H1 (cell line): Measurements from ENCODE around the gene GSK3B. TPM values are rescaled to one million over a fixed set of nuclear protein-coding genes. Genes with fewer than 3 reads are reported as not detected.

Experiments
- CTCF ChIA-PET: fragments of 300-600 bp; sonication (Branson Sonifier 250); formaldehyde crosslinking; loops from one replicate; lab custom pipeline; 2021; ENCODE audit not compliant: partially characterized antibody; lab: Charles Lee
- POLR2A ChIA-PET: fragments of 300-600 bp; sonication (Branson Sonifier 250); formaldehyde crosslinking; loops from one replicate; lab custom pipeline; 2021; ENCODE audit warnings: inconsistent platforms; ENCODE audit not compliant: partially characterized antibody; lab: Charles Lee
- DNase-seq, 2 experiments: peaks; one replicate each; pipeline versions ENCODE4 v3.0.0 to v3.0.0-alpha.2; 2010 to 2022; ENCODE audit warnings: low spot score in 2 of 2, low read depth in 1 of 2, mixed read lengths in 1 of 2
- FAIRE-seq: peaks from 2 replicates; lab custom pipeline; 2011; peaks lifted over from hg19 to GRCh38; lab: Jason Lieb, UNC
- H2AFZ ChIP-seq: 2 replicates; pipeline ENCODE4 v1.8.1; 2012; ENCODE audit warnings: low read length, inconsistent platforms
- H2AK5ac ChIP-seq: 2 replicates; pipeline ENCODE4 v1.6.1; 2013; ENCODE audit warnings: low read depth, low read length
- H2BK120ac ChIP-seq: replicated peaks from 2 replicates; pipeline ENCODE3; 2013; ENCODE audit warnings: low read depth, low read length, inconsistent platforms
- H2BK12ac ChIP-seq: 2 replicates; pipeline ENCODE4 v1.6.1; 2013; ENCODE audit warnings: low read depth, low read length
- H2BK15ac ChIP-seq: 2 replicates; pipeline ENCODE4 v1.6.1; 2013; ENCODE audit warnings: low read length
- H2BK20ac ChIP-seq: 2 replicates; pipeline ENCODE4 v1.6.1; 2013; ENCODE audit warnings: low read length
- H2BK5ac ChIP-seq: 2 replicates; pipeline ENCODE4 v1.6.1; 2013; ENCODE audit warnings: low read depth, low read length
- H3K14ac ChIP-seq: 2 replicates; pipeline ENCODE4 v1.6.1; 2013; ENCODE audit warnings: inconsistent platforms; ENCODE audit not compliant: insufficient read length
- H3K18ac ChIP-seq: 2 replicates; pipeline ENCODE4 v1.6.1; 2013; ENCODE audit warnings: low read length; ENCODE audit errors: extremely low read depth
- H3K23ac ChIP-seq: 2 replicates; pipeline ENCODE4 v1.6.1; 2013; ENCODE audit warnings: inconsistent platforms; ENCODE audit not compliant: insufficient read length
- H3K23me2 ChIP-seq: 2 replicates; pipeline ENCODE4 v1.6.1; 2013; ENCODE audit warnings: low read depth, low read length
- H3K27ac ChIP-seq: 2 replicates; pipeline ENCODE4 v1.6.1; 2011; ENCODE audit warnings: low read depth, low read length, inconsistent platforms
- H3K27me3 ChIP-seq, 4 experiments: replicated peaks in 1 of 4; 1 replicate in 1 of 4; 2 replicates in 3 of 4; pipeline versions ENCODE4 v1.6.1 to v1.8.1; 2011 to 2013; ENCODE audit warnings: low read length in 3 of 4, mild to moderate bottlenecking in 3 of 4, inconsistent platforms in 2 of 4, mixed read lengths in 2 of 4, moderate library complexity in 1 of 4; ENCODE audit not compliant: control insufficient read depth in 3 of 4, insufficient read depth in 3 of 4; ENCODE audit errors: extremely low read depth in 1 of 4
- H3K36me3 ChIP-seq, 4 experiments: 2 replicates each; pipeline versions ENCODE4 v1.6.1 to v1.8.1; 2011 to 2013; ENCODE audit warnings: mild to moderate bottlenecking in 4 of 4, low read length in 3 of 4, moderate library complexity in 2 of 4, control low read depth in 1 of 4, inconsistent platforms in 1 of 4; ENCODE audit not compliant: insufficient read depth in 4 of 4, control insufficient read depth in 2 of 4
- H3K4ac ChIP-seq: replicated peaks from 2 replicates; pipeline ENCODE3; 2013; ENCODE audit warnings: low read length, low read depth, mixed read lengths, inconsistent platforms; ENCODE audit not compliant: insufficient read length
- H3K4me1 ChIP-seq, 4 experiments: replicated peaks in 1 of 4; 1 replicate in 1 of 4; 2 replicates in 3 of 4; pipeline versions ENCODE4 v1.6.1 to v1.8.1; 2011 to 2013; ENCODE audit warnings: low read length in 3 of 4, inconsistent platforms in 2 of 4, mixed read lengths in 1 of 4; ENCODE audit not compliant: insufficient read depth in 4 of 4, control insufficient read depth in 3 of 4
- H3K4me2 ChIP-seq, 2 experiments: 2 replicates each; pipeline versions ENCODE4 v1.6.1 to v1.8.1; 2011 to 2013; ENCODE audit warnings: low read depth in 2 of 2, low read length in 2 of 2, control low read depth in 1 of 2, inconsistent platforms in 1 of 2, mild to moderate bottlenecking in 1 of 2; ENCODE audit not compliant: insufficient read depth in 1 of 2
- H3K4me3 ChIP-seq, 4 experiments: fragments of 200-600, 300-600 bp in 1 of 4; sonication (generic), shearing (Covaris generic), sonication (Bioruptor Twin) in 1 of 4; 2 replicates each; pipeline versions ENCODE4 v1.5.1 to v1.8.1; 2011 to 2016; ENCODE audit warnings: low read length in 4 of 4, low read depth in 3 of 4, control low read depth in 2 of 4, inconsistent platforms in 2 of 4, mild to moderate bottlenecking in 2 of 4, mixed read lengths in 1 of 4, moderate library complexity in 1 of 4; ENCODE audit not compliant: insufficient read depth in 2 of 4; ENCODE audit errors: extremely low read depth in 1 of 4
- H3K56ac ChIP-seq: replicated peaks from 2 replicates; pipeline ENCODE3; 2013; ENCODE audit warnings: low read depth, mild to moderate bottlenecking, mixed read lengths, low read length, inconsistent platforms; ENCODE audit not compliant: insufficient read length
- H3K79me1 ChIP-seq: 2 replicates; pipeline ENCODE4 v1.6.1; 2013; ENCODE audit warnings: low read depth, low read length, control low read depth
- H3K79me2 ChIP-seq, 2 experiments: 2 replicates each; pipeline versions ENCODE4 v1.6.1 to v1.8.1; 2012 to 2013; ENCODE audit warnings: low read length in 2 of 2, mild to moderate bottlenecking in 2 of 2, inconsistent platforms in 1 of 2; ENCODE audit not compliant: insufficient read depth in 2 of 2, control insufficient read depth in 1 of 2
- H3K9ac ChIP-seq, 4 experiments: replicated peaks in 1 of 4; 1 replicate in 1 of 4; 2 replicates in 3 of 4; pipeline versions ENCODE4 v1.6.1 to v1.8.1; 2011 to 2013; ENCODE audit warnings: low read depth in 3 of 4, low read length in 3 of 4, control low read depth in 2 of 4, mild to moderate bottlenecking in 2 of 4, moderate library complexity in 2 of 4, inconsistent platforms in 1 of 4; ENCODE audit errors: extremely low read depth in 1 of 4
- H3K9me3 ChIP-seq, 2 experiments: 2 replicates each; pipeline versions ENCODE4 v1.6.1 to v1.8.1; 2012 to 2013; ENCODE audit warnings: mild to moderate bottlenecking in 2 of 2, moderate library complexity in 2 of 2, control low read depth in 1 of 2, inconsistent platforms in 1 of 2, low read depth in 1 of 2, low read length in 1 of 2, mixed read lengths in 1 of 2; ENCODE audit not compliant: insufficient read depth in 2 of 2
- H4K20me1 ChIP-seq, 2 experiments: replicated peaks in 1 of 2; 2 replicates each; pipeline versions ENCODE3 to v1.8.1; 2011 to 2013; ENCODE audit warnings: inconsistent platforms in 2 of 2, low read length in 2 of 2, mild to moderate bottlenecking in 1 of 2; ENCODE audit not compliant: insufficient read depth in 2 of 2, control insufficient read depth in 1 of 2
- H4K5ac ChIP-seq: 2 replicates; pipeline ENCODE4 v1.6.1; 2013; ENCODE audit warnings: low read length, low read depth, mixed read lengths, inconsistent platforms; ENCODE audit not compliant: insufficient read length
- H4K8ac ChIP-seq: 2 replicates; pipeline ENCODE4 v1.8.0; 2013; ENCODE audit warnings: mild to moderate bottlenecking, moderate library complexity, low read length, inconsistent platforms; ENCODE audit not compliant: insufficient read depth; ENCODE audit errors: extremely low read depth
- H4K91ac ChIP-seq: replicated peaks from 2 replicates; pipeline ENCODE3; 2013; ENCODE audit warnings: low read length, mixed read lengths, inconsistent platforms; ENCODE audit not compliant: insufficient read length
- CEBPB ChIP-seq: IDR thresholded peaks from 2 replicates; pipeline ENCODE4 v1.6.1; 2012; ENCODE audit warnings: low read depth, low read length
- SP1 ChIP-seq: IDR thresholded peaks from 2 replicates; pipeline ENCODE4 v1.6.1; 2011; ENCODE audit warnings: low read depth, low read length
- WGBS, 2 experiments: shearing (Covaris generic) in 1 of 2; methylation state at CpG; one replicate each; pipeline versions ENCODE4 v1.1.6 to v1.1.7; 2013 to 2015; ENCODE audit warnings: low lambda C conversion rate in 2 of 2, mixed read lengths in 2 of 2, inconsistent platforms in 1 of 2, low coverage in 1 of 2, missing lambda C conversion rate in 1 of 2; ENCODE audit not compliant: insufficient replicate concordance in 2 of 2, insufficient coverage in 1 of 2, insufficient read length in 1 of 2; ENCODE audit errors: extremely low coverage in 1 of 2, missing lambda C conversion rate in 1 of 2; 5-methylcytosine and 5-hydroxymethylcytosine counted together
- polyA plus RNA-seq, 7 experiments: library from polyadenylated mRNA; depleted of rRNA in 3 of 7; stranded (reverse) in 5 of 7; unstranded in 2 of 7; fragments of >200 nt in 5 of 7; fragments of 200-250 nt in 2 of 7; gene quantifications; 1 replicate in 5 of 7; 2 replicates in 1 of 7; 4 replicates in 1 of 7; pipeline versions ENCODE4 v1.2.1 to v1.2.3, GENCODE V29; 2011 to 2013; ENCODE audit warnings: missing spikeins in 2 of 7, mixed read lengths in 2 of 7
- total RNA-seq: library from RNA; stranded (reverse); fragmentation: NEBNext Ultra II Directional; extraction: Animal tissue kit (Norgen Biotek cat#: 25700); gene quantifications from 2 replicates; pipeline ENCODE4 v1.2.1, GENCODE V29; 2021

Gene GSK3B
- total and polyA plus RNA-seq, 2 of the 8 experiments (the other 6 are each of a cell fraction or from before 2014, with no cell fraction given): 24.2 to 50.7 TPM

DNA sequence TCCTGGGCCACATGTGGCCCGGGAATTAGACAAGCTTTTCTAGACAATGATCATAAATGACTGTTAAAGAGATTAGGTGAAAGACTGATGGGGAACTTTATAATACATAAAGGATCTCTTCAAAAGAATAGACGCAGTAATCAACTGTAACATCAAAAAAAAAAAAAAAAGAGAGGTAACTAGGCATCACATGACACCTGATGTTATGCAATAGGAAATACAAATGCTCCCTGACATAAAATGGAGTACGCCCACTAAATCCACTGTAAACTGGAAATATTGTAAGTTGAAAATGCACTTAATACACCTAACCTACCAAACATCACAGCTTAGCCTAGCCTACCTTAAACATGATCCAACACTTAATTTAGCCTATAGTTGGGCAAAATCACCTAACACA is 27.2 kb downstream of the GSK3B start:
- H2BK20ac ChIP-seq: no peak overlapping the region
- CTCF ChIA-PET: no interaction called here

More for the DNA sequence above, 27.2 kb downstream of the GSK3B start:
- no peak overlapping the region for H3K18ac ChIP-seq
- H4K20me1 ChIP-seq: peaks cover 4 to 6% of the 10 kb centered on the region in 2 experiments
- POLR2A ChIA-PET: interaction anchor here (1.0 to 1.9 kb wide), 4 partner anchors 9 to 257 kb away, joined by 3 to 4 read pairs (median 3); partner anchors contain the start of gene GSK3B
- no peaks in the 10 kb centered on the region for H3K36me3 ChIP-seq
- no peak overlapping the region for H3K4me2 ChIP-seq
- H3K79me2 ChIP-seq: peaks cover 0 to 98% of the 10 kb centered on the region in 2 experiments; a peak in 3 of 4 replicates
- no peak overlapping the region for H3K4ac ChIP-seq
- no peak overlapping the region for H3K23ac ChIP-seq
- no peak overlapping the region for H4K5ac ChIP-seq
- no peak overlapping the region for H3K27ac ChIP-seq
- no peak overlapping the region for H2BK15ac ChIP-seq
- no peak for TF ChIP-seq SP1
- peak; percentile 75; the same call in 1 of the 2 replicates for TF ChIP-seq CEBPB
- peaks cover 4% of the 10 kb centered on the region; the same call in 1 of the 2 replicates for H3K79me1 ChIP-seq
- H2BK5ac ChIP-seq: no peak overlapping the region
- H4K8ac ChIP-seq: no peak overlapping the region
- no peak overlapping the region for H4K91ac ChIP-seq
- H2AFZ ChIP-seq: no peak overlapping the region
- no peaks in the 10 kb centered on the region for H3K9me3 ChIP-seq
- peaks cover 0 to 4% (median 0%) of the 10 kb centered on the region in 4 experiments; a peak in 1 of 7 replicates for H3K4me1 ChIP-seq
- H3K56ac ChIP-seq: no peak overlapping the region
- no peak overlapping the region for H2AK5ac ChIP-seq
- DNase-seq (no peak), FAIRE-seq (no peak)
- WGBS, 2 experiments: 93% methylated on average over 3 of the region's 3 CpGs; no CpG with 5 or more reads in 1 of the 2 experiments
- no peak overlapping the region for H3K4me3 ChIP-seq
- no peak overlapping the region for H2BK120ac ChIP-seq
- no peak overlapping the region for H3K14ac ChIP-seq
- H2BK12ac ChIP-seq: no peak overlapping the region
- no peaks in the 10 kb centered on the region for H3K23me2 ChIP-seq
- H3K9ac ChIP-seq: no peak overlapping the region
- no peaks in the 10 kb centered on the region for H3K27me3 ChIP-seq
